SKM-1 treated with dmso at 0.1 percent for 144 hours (cell line): Measurements from ENCODE around the gene LILRB2.
A peak's percentile ranks its signal among the peaks of the same experiment; 100 is the strongest.
"Not testable (repeated sequence)": the region's sequence is repeated elsewhere in the genome, so short reads cannot be mapped to it uniquely, and the experiment has no call there.

Experiments
- DNase-seq: peaks from one replicate; lab custom pipeline; 2025; ENCODE audit not compliant: unreplicated experiment; lab: John Stamatoyannopoulos, UW

LILRB2 gene

GRCh38 chr19:54275951-54276350 is 5.0 kb downstream of the LILRB2 start:
- DNase-seq: no peak

GRCh38 chr19:54274516-54274915 is 6.4 kb downstream of the LILRB2 start:
- DNase-seq: not testable (repeated sequence)

GRCh38 chr19:54273821-54274220 is 7.1 kb downstream of the LILRB2 start:
- DNase-seq: no peak

- not testable (repeated sequence) for DNase-seq
Observed at GRCh38 chr19:54272181-54272580, 8.7 kb downstream of the LILRB2 start.

- DNase-seq: not testable (repeated sequence)
Observed at GRCh38 chr19:54271587-54271986, 9.3 kb downstream of the LILRB2 start.

GRCh38 chr19:54271106-54271505 is 9.8 kb downstream of the LILRB2 start:
- DNase-seq: no peak

- DNase-seq: no peak
Observed at GRCh38 chr19:54268936-54269335, 12.0 kb downstream of the LILRB2 start.

- peak; percentile 3 for DNase-seq
Observed at GRCh38 chr19:54266133-54266532, 14.8 kb downstream of the LILRB2 start.

GRCh38 chr19:54262470-54262869 is 18.4 kb downstream of the LILRB2 start:
- DNase-seq: no peak

GRCh38 chr19:54262066-54262465 is 18.8 kb downstream of the LILRB2 start:
- no peak for DNase-seq

GRCh38 chr19:54257116-54257480 is 23.8 kb downstream of the LILRB2 start, which contains the start of gene LILRB5:
LILRB5 (minus strand) TSS chr19:54257273; CDS start chr19:54257193, 80 bp downstream.
- no peak for DNase-seq

GRCh38 chr19:54256250-54257115 is 24.4 kb downstream of the LILRB2 start:
- no peak for DNase-seq

- DNase-seq: no peak
Observed at GRCh38 chr19:54255105-54255775, 25.7 kb downstream of the LILRB2 start.

GRCh38 chr19:54254195-54254906 is 26.6 kb downstream of the LILRB2 start:
- no peak for DNase-seq

- no peak for DNase-seq
Observed at GRCh38 chr19:54253331-54254194, 27.3 kb downstream of the LILRB2 start.

GRCh38 chr19:54252845-54253244 is 28.1 kb downstream of the LILRB2 start:
- DNase-seq: no peak

GRCh38 chr19:54252243-54252642 is 28.7 kb downstream of the LILRB2 start:
- DNase-seq: no peak

- peak; percentile 23 for DNase-seq
Observed at GRCh38 chr19:54248016-54248601, 32.8 kb downstream of the LILRB2 start.

GRCh38 chr19:54247106-54247930 is 33.6 kb downstream of the LILRB2 start:
- no peak for DNase-seq
